GM12878 (cell line): ENCODE data around the gene PRTN3. TPM values are rescaled to one million over a fixed set of nuclear protein-coding genes. Genes with fewer than 3 reads are reported as not detected.

ENCODE experiments used
- ATF3 ChIP-seq: IDR thresholded peaks from 2 replicates; pipeline ENCODE4 v1.6.1; 2011; ENCODE audit warnings: low read depth, mild to moderate bottlenecking, low read length, moderate library complexity, borderline replicate concordance; ENCODE audit errors: extremely low read depth
- ATF7 ChIP-seq: fragments of 450-650 bp; IDR thresholded peaks from 2 replicates; pipeline ENCODE4 v1.6.1; 2016; ENCODE audit warnings: low read depth, mild to moderate bottlenecking
- BACH1 ChIP-seq: fragments of 450-650 bp; IDR thresholded peaks from 2 replicates; pipeline ENCODE4 v1.6.1; 2017; ENCODE audit warnings: mild to moderate bottlenecking, borderline replicate concordance
- CREB1 ChIP-seq: IDR thresholded peaks from 2 replicates; pipeline ENCODE4 v1.6.1; 2012; ENCODE audit warnings: low read depth, mild to moderate bottlenecking, inconsistent platforms
- E2F4 ChIP-seq: IDR thresholded peaks from 2 replicates; pipeline ENCODE4 v1.6.1; 2012; ENCODE audit warnings: low read depth, low read length, improper control_type of control experiment
- FOS ChIP-seq: IDR thresholded peaks from 3 replicates; pipeline ENCODE4 v1.6.1; 2011; ENCODE audit warnings: borderline replicate concordance; ENCODE audit not compliant: insufficient read length; ENCODE audit errors: extremely low read depth
- GATAD2B ChIP-seq: fragments of 450-650 bp; conservative IDR thresholded peaks from 2 replicates; pipeline ENCODE4 v1.6.1; 2017; ENCODE audit warnings: low read depth, mild to moderate bottlenecking, moderate library complexity
- IRF5 ChIP-seq: fragments of 450-650 bp; IDR thresholded peaks from 2 replicates; pipeline ENCODE4 v1.6.1; 2017; ENCODE audit warnings: borderline replicate concordance
- JUNB ChIP-seq: IDR thresholded peaks from 2 replicates; pipeline ENCODE4 v1.6.1; 2016; ENCODE audit warnings: antibody characterized with exemption, mild to moderate bottlenecking
- MEF2B ChIP-seq: fragments of 450-650 bp; IDR thresholded peaks from 2 replicates; pipeline ENCODE4 v1.6.1; 2018; ENCODE audit warnings: mild to moderate bottlenecking, moderate library complexity; ENCODE audit not compliant: partially characterized antibody, poor library complexity, severe bottlenecking
- NFYB ChIP-seq: IDR thresholded peaks from 2 replicates; pipeline ENCODE4 v1.6.1; 2011; ENCODE audit warnings: low read depth, mild to moderate bottlenecking, low read length, improper control_type of control experiment, moderate library complexity; ENCODE audit not compliant: insufficient read depth
- NKRF ChIP-seq: fragments of 450-650 bp; conservative IDR thresholded peaks from 2 replicates; pipeline ENCODE4 v1.6.1; 2017; ENCODE audit warnings: mild to moderate bottlenecking, moderate library complexity
- NR2C1 ChIP-seq: fragments of 450-650 bp; IDR thresholded peaks from 2 replicates; pipeline ENCODE4 v1.6.1; 2017; ENCODE audit warnings: antibody characterized with exemption, mild to moderate bottlenecking, moderate library complexity
- NR2F1 ChIP-seq: fragments of 450-650 bp; conservative IDR thresholded peaks from 2 replicates; pipeline ENCODE4 v1.6.1; 2017; ENCODE audit warnings: mild to moderate bottlenecking
- PAX5 ChIP-seq: IDR thresholded peaks from 2 replicates; pipeline ENCODE4 v1.6.1; 2011; ENCODE audit warnings: low read depth, low read length, borderline replicate concordance
- PAX8 ChIP-seq: fragments of 450-650 bp; IDR thresholded peaks from 2 replicates; pipeline ENCODE4 v1.6.1; 2017; ENCODE audit warnings: mild to moderate bottlenecking, moderate library complexity
- POLR2A ChIP-seq: IDR thresholded peaks from 2 replicates; pipeline ENCODE4 v1.6.1; 2011; ENCODE audit warnings: low read depth, mild to moderate bottlenecking, low read length
- POLR2AphosphoS2 ChIP-seq: IDR thresholded peaks from 2 replicates; pipeline ENCODE4 v1.6.1; 2011; ENCODE audit warnings: low read depth, mild to moderate bottlenecking, low read length, improper control_type of control experiment, moderate library complexity
- SREBF2 ChIP-seq: IDR thresholded peaks from 2 replicates; pipeline ENCODE4 v1.6.1; 2012; ENCODE audit warnings: mild to moderate bottlenecking, low read length
- ZNF687 ChIP-seq: fragments of 450-650 bp; IDR thresholded peaks from 2 replicates; pipeline ENCODE4 v1.6.1; 2017; ENCODE audit warnings: mild to moderate bottlenecking, moderate library complexity
- ZSCAN29 ChIP-seq: fragments of 450-650 bp; IDR thresholded peaks from 2 replicates; pipeline ENCODE4 v1.6.1; 2017; ENCODE audit warnings: mild to moderate bottlenecking, moderate library complexity
- polyA plus RNA-seq, 11 experiments: library from polyadenylated mRNA; depleted of rRNA in 4 of 11; unstranded in 6 of 11; stranded (reverse) in 5 of 11; fragments of >200 nt; fragmentation: Nextera tagmentation in 4 of 11; fragmentation: Illumina TruSeq in 1 of 11; extraction: Ambion mirVana in 4 of 11; extraction: Trizol in 1 of 11; gene quantifications; 1 replicate in 1 of 11; 2 replicates in 10 of 11; pipeline versions ENCODE4 v1.2.1 to v1.2.3, GENCODE V29; 2011 to 2016; ENCODE audit warnings: inconsistent platforms in 2 of 11, missing spikeins in 2 of 11, low read depth in 1 of 11
- total RNA-seq, 4 experiments: library from RNA; depleted of rRNA in 3 of 4; stranded (reverse); fragments of >200 nt in 3 of 4; fragmentation: Illumina TruSeq in 1 of 4; extraction: Trizol in 1 of 4; gene quantifications; 2 replicates each; pipeline versions ENCODE4 v1.2.1 to v1.2.3, GENCODE V29; 2013 to 2021

Gene PRTN3
- total and polyA plus RNA-seq, 10 of the 15 experiments (the other 5 are each of a cell fraction or from before 2014, with no cell fraction given): 0.08 TPM; not detected in 9

GRCh38 chr19:892894-893689 lies 52.3 kb downstream of the PRTN3 start, which contains the start of the genes MED16 and RNU6-9 (continued):
- TF ChIP-seq IRF5: no peak
- no peak for TF ChIP-seq NFYB
- TF ChIP-seq ATF3: no peak
- no peak for TF ChIP-seq E2F4
- no peak for TF ChIP-seq ATF7
- TF ChIP-seq ZNF687: 0 out of 2 replicates have a peak, but pooled peaks have one; percentile 69
- TF ChIP-seq ZSCAN29: peak; percentile 93
- no peak for TF ChIP-seq PAX5
- TF ChIP-seq JUNB: no peak
- TF ChIP-seq SREBF2: peak; percentile 94
- TF ChIP-seq NKRF: peak; percentile 71
- TF ChIP-seq CREB1: peak; percentile 30; the same call in 1 of the 2 replicates
- peak; percentile 62 for TF ChIP-seq MEF2B
- peak; percentile 44; the same call in 1 of the 2 replicates for TF ChIP-seq GATAD2B
- peak; percentile 76 for TF ChIP-seq BACH1
- TF ChIP-seq POLR2A: peak; percentile 89
- TF ChIP-seq NR2C1: no peak
- TF ChIP-seq POLR2AphosphoS2: peak; percentile 53; the same call in 1 of the 2 replicates
- TF ChIP-seq FOS: no peak
- TF ChIP-seq PAX8: no peak
- TF ChIP-seq NR2F1: 0 out of 2 replicates have a peak, but pooled peaks have one; percentile 37
